Neural progenitor cell (in vitro differentiated cells): ENCODE data around the gene PGLYRP4. TPM values are rescaled to one million over a fixed set of nuclear protein-coding genes. Genes with fewer than 3 reads are reported as not detected.
"Not testable (repeated sequence)": the region's sequence is repeated elsewhere in the genome, so short reads cannot be mapped to it uniquely, and the experiment has no call there.

Source experiments
- DNase-seq: peaks from one replicate; pipeline ENCODE4 v3.0.0-alpha.2; 2016; ENCODE audit warnings: low spot score
- H2AFZ ChIP-seq: fragments of 200-600 bp; sonication (generic); replicated peaks from 2 replicates; pipeline ENCODE4 v1.6.1; 2016; ENCODE audit warnings: antibody characterized with exemption
- H3F3A ChIP-seq: fragments of 200-600 bp; sonication (generic); 2 replicates; pipeline ENCODE4 v1.6.1; 2016; ENCODE audit warnings: antibody characterized with exemption, low read depth
- H3K27ac ChIP-seq: fragments of 200-600 bp; sonication (generic); 2 replicates; pipeline ENCODE4 v1.5.1; 2016; ENCODE audit warnings: mild to moderate bottlenecking
- H3K27me3 ChIP-seq: fragments of 200-600 bp; sonication (generic); 2 replicates; pipeline ENCODE4 v1.6.1; 2016; ENCODE audit warnings: mild to moderate bottlenecking, moderate library complexity
- H3K36me3 ChIP-seq: fragments of 200-600 bp; sonication (generic); 2 replicates; pipeline ENCODE4 v1.5.1; 2016
- H3K4me1 ChIP-seq: fragments of 200-600 bp; sonication (generic); 2 replicates; pipeline ENCODE4 v1.6.1; 2016; ENCODE audit warnings: mixed run types
- H3K4me2 ChIP-seq: fragments of 200-600 bp; sonication (generic); 2 replicates; pipeline ENCODE4 v1.6.1; 2016
- H3K4me3 ChIP-seq: fragments of 200-600 bp; sonication (generic); 2 replicates; pipeline ENCODE4 v1.5.1; 2016
- H3K79me2 ChIP-seq: fragments of 200-600 bp; sonication (generic); 2 replicates; pipeline ENCODE4 v1.6.1; 2016; ENCODE audit warnings: low read depth
- H3K9ac ChIP-seq: fragments of 200-600 bp; sonication (generic); 2 replicates; pipeline ENCODE4 v1.6.1; 2016
- H3K9me3 ChIP-seq: fragments of 200-600 bp; sonication (generic); 2 replicates; pipeline ENCODE4 v1.5.1; 2016; ENCODE audit warnings: low read depth
- H4K20me1 ChIP-seq: fragments of 200-600 bp; sonication (generic); 2 replicates; pipeline ENCODE4 v1.6.1; 2016; ENCODE audit warnings: low read depth
- H3K27ac Mint-ChIP-seq: 3 replicates; pipeline ENCODE4 v1.8.0; 2021; ENCODE audit warnings: mixed read lengths
- H3K27me3 Mint-ChIP-seq: 2 replicates; pipeline ENCODE4 v1.8.0; 2022; ENCODE audit warnings: low read depth, mild to moderate bottlenecking, inconsistent platforms, moderate library complexity, mixed read lengths; ENCODE audit not compliant: insufficient read depth
- H3K36me3 Mint-ChIP-seq: 3 replicates; pipeline ENCODE4 v1.8.0; 2021; ENCODE audit warnings: mixed read lengths
- H3K4me1 Mint-ChIP-seq: 3 replicates; pipeline ENCODE4 v1.8.0; 2021; ENCODE audit warnings: mixed read lengths
- H3K4me3 Mint-ChIP-seq: 3 replicates; pipeline ENCODE4 v1.8.0; 2021; ENCODE audit warnings: mild to moderate bottlenecking, moderate library complexity, mixed read lengths
- H3K9me3 Mint-ChIP-seq: 3 replicates; pipeline ENCODE4 v1.8.0; 2020; ENCODE audit warnings: mixed read lengths
- EZH2 ChIP-seq: fragments of 200-600 bp; sonication (generic); IDR thresholded peaks from 2 replicates; pipeline ENCODE4 v1.6.1; 2017; ENCODE audit warnings: antibody characterized with exemption, mild to moderate bottlenecking, moderate library complexity
- EZH2phosphoT487 ChIP-seq: fragments of 200-600 bp; sonication (generic); IDR thresholded peaks from 2 replicates; pipeline ENCODE4 v1.6.1; 2017; ENCODE audit warnings: antibody characterized with exemption
- total RNA-seq: library from RNA; depleted of rRNA; stranded (reverse); fragments of >200 nt; gene quantifications from 2 replicates; pipeline ENCODE4 v1.2.3, GENCODE V29; 2015; ENCODE audit warnings: low replicate concordance
- TF ChIP-seq, protein P1 (sequence below): fragments of 200-600 bp; sonication (generic); IDR thresholded peaks from 2 replicates; pipeline ENCODE4 v1.5.1; 2017; ENCODE audit warnings: antibody characterized with exemption, mild to moderate bottlenecking

Gene PGLYRP4
- total RNA-seq, 1 donor from 2014 or later, result not detected

DNA sequence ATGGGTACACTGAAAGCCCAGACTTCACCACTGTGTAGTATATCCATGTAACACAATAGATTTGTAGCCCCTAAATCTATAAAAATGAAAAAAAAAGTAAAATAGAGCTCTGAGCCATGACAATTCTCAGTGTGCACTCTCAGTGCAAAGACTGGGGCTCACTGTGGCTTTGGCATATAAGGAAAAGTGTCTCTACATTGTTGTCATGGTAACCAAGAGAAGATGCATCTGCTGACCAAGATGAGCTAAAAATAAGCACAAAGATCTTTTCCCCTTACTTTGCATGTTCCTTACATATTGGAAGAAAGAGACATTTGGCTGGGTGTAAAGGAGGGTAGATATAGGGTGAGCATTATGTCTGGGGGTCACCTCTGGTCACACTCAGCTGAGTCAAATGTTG, 12.0 kb downstream of the PGLYRP4 start:
- Histone ChIP-seq H3K4me2 (no peak overlapping the region), H2AFZ (no peak overlapping the region), H3K4me3 (no peak overlapping the region), H3K9ac (no peak overlapping the region), H3K27me3 (no peaks in the 10 kb centered on the region), H4K20me1 (no peaks in the 10 kb centered on the region), H3K9me3 (no peaks in the 10 kb centered on the region), H3K27ac (no peak overlapping the region), H3K79me2 (no peaks in the 10 kb centered on the region), H3K36me3 (no peaks in the 10 kb centered on the region), H3K4me1 (no peaks in the 10 kb centered on the region), H3F3A (no peaks in the 10 kb centered on the region)
- H3K9me3 Mint-ChIP-seq, result no peaks in the 10 kb centered on the region
- H3K4me3 Mint-ChIP-seq, result no peak overlapping the region
- H3K36me3 Mint-ChIP-seq, result no peaks in the 10 kb centered on the region
- H3K27me3 Mint-ChIP-seq, result peaks cover 3% of the 10 kb centered on the region
- no peak for DNase-seq
- no peaks in the 10 kb centered on the region for H3K4me1 Mint-ChIP-seq
- TF ChIP-seq EZH2phosphoT487, result no peak
- TF ChIP-seq EZH2, result no peak
- H3K27ac Mint-ChIP-seq, result no peak overlapping the region

- H3F3A ChIP-seq, result no peaks in the 10 kb centered on the region
- no peak for DNase-seq
- Mint-ChIP-seq H3K4me3 (no peak overlapping the region), H3K4me1 (no peaks in the 10 kb centered on the region), H3K27me3 (peaks cover 8% of the 10 kb centered on the region), H3K9me3 (no peaks in the 10 kb centered on the region), H3K36me3 (no peaks in the 10 kb centered on the region), H3K27ac (no peak overlapping the region)
- no peak overlapping the region for H3K4me3 ChIP-seq
- H3K4me1 ChIP-seq, result no peaks in the 10 kb centered on the region
- H3K36me3 ChIP-seq, result no peaks in the 10 kb centered on the region
- no peak overlapping the region for H2AFZ ChIP-seq
- TF ChIP-seq EZH2 (no peak), EZH2phosphoT487 (no peak)
- TF ChIP-seq, protein P1, sequence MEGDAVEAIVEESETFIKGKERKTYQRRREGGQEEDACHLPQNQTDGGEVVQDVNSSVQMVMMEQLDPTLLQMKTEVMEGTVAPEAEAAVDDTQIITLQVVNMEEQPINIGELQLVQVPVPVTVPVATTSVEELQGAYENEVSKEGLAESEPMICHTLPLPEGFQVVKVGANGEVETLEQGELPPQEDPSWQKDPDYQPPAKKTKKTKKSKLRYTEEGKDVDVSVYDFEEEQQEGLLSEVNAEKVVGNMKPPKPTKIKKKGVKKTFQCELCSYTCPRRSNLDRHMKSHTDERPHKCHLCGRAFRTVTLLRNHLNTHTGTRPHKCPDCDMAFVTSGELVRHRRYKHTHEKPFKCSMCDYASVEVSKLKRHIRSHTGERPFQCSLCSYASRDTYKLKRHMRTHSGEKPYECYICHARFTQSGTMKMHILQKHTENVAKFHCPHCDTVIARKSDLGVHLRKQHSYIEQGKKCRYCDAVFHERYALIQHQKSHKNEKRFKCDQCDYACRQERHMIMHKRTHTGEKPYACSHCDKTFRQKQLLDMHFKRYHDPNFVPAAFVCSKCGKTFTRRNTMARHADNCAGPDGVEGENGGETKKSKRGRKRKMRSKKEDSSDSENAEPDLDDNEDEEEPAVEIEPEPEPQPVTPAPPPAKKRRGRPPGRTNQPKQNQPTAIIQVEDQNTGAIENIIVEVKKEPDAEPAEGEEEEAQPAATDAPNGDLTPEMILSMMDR, result no peak
- no peak overlapping the region for H3K9ac ChIP-seq
- no peak overlapping the region for H3K4me2 ChIP-seq
- no peaks in the 10 kb centered on the region for H3K27me3 ChIP-seq
- peaks cover 12% of the 10 kb centered on the region for H3K9me3 ChIP-seq
- H3K27ac ChIP-seq, result no peak overlapping the region
- no peaks in the 10 kb centered on the region for H4K20me1 ChIP-seq
- no peaks in the 10 kb centered on the region for H3K79me2 ChIP-seq
These were observed 14.7 kb downstream of the PGLYRP4 start for GRCh38 chr1:153333902-153334301.

GRCh38 chr1:153324912-153325311, 23.7 kb downstream of the PGLYRP4 start:
- no peak for TF ChIP-seq EZH2phosphoT487
- TF ChIP-seq, protein P1, result no peak
- no peak for TF ChIP-seq EZH2
- Histone ChIP-seq H3K4me2 (no peak overlapping the region), H3K27ac (no peak overlapping the region), H3K9ac (no peak overlapping the region), H3K27me3 (no peaks in the 10 kb centered on the region), H3K36me3 (no peaks in the 10 kb centered on the region), H2AFZ (no peak overlapping the region), H3F3A (no peaks in the 10 kb centered on the region), H3K4me3 (no peak overlapping the region), H4K20me1 (no peaks in the 10 kb centered on the region), H3K79me2 (no peaks in the 10 kb centered on the region), H3K9me3 (peaks cover 27% of the 10 kb centered on the region), H3K4me1 (no peaks in the 10 kb centered on the region)
- no peaks in the 10 kb centered on the region for H3K36me3 Mint-ChIP-seq
- DNase-seq, result no peak
- no peaks in the 10 kb centered on the region for H3K4me1 Mint-ChIP-seq
- H3K9me3 Mint-ChIP-seq, result peaks cover 4% of the 10 kb centered on the region
- no peak overlapping the region for H3K27ac Mint-ChIP-seq
- peaks cover 2% of the 10 kb centered on the region for H3K27me3 Mint-ChIP-seq
- H3K4me3 Mint-ChIP-seq, result no peak overlapping the region

DNA sequence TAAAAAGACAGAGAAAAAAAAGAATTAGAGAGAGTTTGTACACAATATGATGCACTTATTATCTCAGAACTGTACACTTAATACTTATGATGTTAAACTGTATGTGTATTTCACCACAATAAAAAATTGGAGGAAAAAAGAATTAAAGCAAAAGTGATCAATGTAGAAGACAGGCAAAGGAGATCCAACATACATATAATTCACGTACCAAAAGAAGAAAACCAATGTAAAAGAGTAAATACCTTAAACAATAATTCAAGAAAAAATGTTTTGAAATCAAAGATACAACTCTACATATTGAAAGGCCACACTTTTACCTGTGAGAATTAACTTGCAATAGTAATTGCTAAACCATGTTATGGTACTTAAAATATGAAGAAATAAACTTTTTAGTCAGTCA, 26.1 kb downstream of the PGLYRP4 start:
- Mint-ChIP-seq H3K27ac (no peak overlapping the region), H3K4me3 (no peak overlapping the region), H3K27me3 (no peaks in the 10 kb centered on the region), H3K9me3 (peaks cover 4% of the 10 kb centered on the region), H3K4me1 (no peaks in the 10 kb centered on the region), H3K36me3 (no peaks in the 10 kb centered on the region)
- no peaks in the 10 kb centered on the region for H3K79me2 ChIP-seq
- H3K4me1 ChIP-seq, result no peaks in the 10 kb centered on the region
- no peaks in the 10 kb centered on the region for H3K36me3 ChIP-seq
- no peaks in the 10 kb centered on the region for H3K27me3 ChIP-seq
- DNase-seq, result no peak
- H4K20me1 ChIP-seq, result no peaks in the 10 kb centered on the region
- H3K27ac ChIP-seq, result no peak overlapping the region
- H3K4me3 ChIP-seq, result no peak overlapping the region
- H3K4me2 ChIP-seq, result no peak overlapping the region
- H3F3A ChIP-seq, result no peaks in the 10 kb centered on the region
- no peak overlapping the region for H3K9ac ChIP-seq
- H3K9me3 ChIP-seq, result peaks cover 11% of the 10 kb centered on the region
- H2AFZ ChIP-seq, result no peak overlapping the region
- TF ChIP-seq, protein P1, result no peak
- TF ChIP-seq EZH2, result no peak
- TF ChIP-seq EZH2phosphoT487, result no peak

DNA sequence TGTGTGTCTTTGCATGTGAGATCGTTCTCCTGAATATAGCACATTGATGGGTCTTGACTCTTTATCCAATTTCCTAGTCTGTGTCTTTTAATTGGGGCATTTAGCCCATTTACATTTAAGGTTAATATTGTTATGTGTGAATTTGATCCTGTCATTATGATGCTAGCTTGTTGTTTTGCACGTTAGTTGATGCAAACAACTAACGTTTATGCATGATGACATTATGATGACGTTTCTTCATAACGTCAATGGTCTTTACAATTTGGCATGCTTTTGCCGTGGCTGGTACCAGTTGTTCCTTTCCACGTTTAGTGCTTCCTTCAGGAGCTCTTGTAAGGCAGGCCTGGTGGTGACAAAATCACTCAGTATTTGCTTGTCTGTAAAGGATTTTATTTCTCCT, 30.5 kb downstream of the PGLYRP4 start:
- not testable (repeated sequence) for H3K4me1 Mint-ChIP-seq, H3K4me3 ChIP-seq, H3K27ac ChIP-seq, H4K20me1 ChIP-seq, H3K36me3 Mint-ChIP-seq, H3K27me3 ChIP-seq, H3K4me3 Mint-ChIP-seq, H3K9me3 Mint-ChIP-seq, H3K27me3 Mint-ChIP-seq, H3K4me1 ChIP-seq, H3F3A ChIP-seq, H3K9ac ChIP-seq, DNase-seq, H3K27ac Mint-ChIP-seq, H3K79me2 ChIP-seq, H3K36me3 ChIP-seq, H3K4me2 ChIP-seq, H2AFZ ChIP-seq
- peaks cover 16% of the 10 kb centered on the region for H3K9me3 ChIP-seq

GRCh38 chr1:153316013-153316412, 32.6 kb downstream of the PGLYRP4 start:
- not testable (repeated sequence) for H3K27me3 Mint-ChIP-seq, H3K9me3 Mint-ChIP-seq, H3K79me2 ChIP-seq, H3K27ac Mint-ChIP-seq, H3K4me1 Mint-ChIP-seq, H3K4me1 ChIP-seq, H2AFZ ChIP-seq, H3K27ac ChIP-seq, H3K9ac ChIP-seq, H3K27me3 ChIP-seq, H3F3A ChIP-seq, H3K4me2 ChIP-seq, H3K36me3 Mint-ChIP-seq, DNase-seq, H3K4me3 Mint-ChIP-seq, H3K4me3 ChIP-seq, H3K9me3 ChIP-seq, H3K36me3 ChIP-seq, H4K20me1 ChIP-seq
